Uterus (tissue), 4 donors: ENCODE measurements around the gene CITED4. TPM values are rescaled to one million over a fixed set of nuclear protein-coding genes. Genes with fewer than 3 reads are reported as not detected.

ENCODE experiments used
- DNase-seq, 2 donors: peaks; one replicate each; pipeline ENCODE4 v3.0.0-alpha.2; 2019 to 2020
- H3K27ac ChIP-seq, 2 donors: fragments of 200-600 bp; sonication (generic); 1 replicate in 1 of 2; 2 replicates in 1 of 2; pipeline ENCODE4 v1.5.1; 2016 to 2018
- H3K27me3 ChIP-seq, 2 donors: fragments of 200-600 bp; sonication (generic); one replicate each; pipeline ENCODE4 v1.5.1; 2018 to 2019; ENCODE audit warnings: control low read depth in 1 of 2
- H3K36me3 ChIP-seq, 2 donors: fragments of 200-600 bp; sonication (generic); one replicate each; pipeline ENCODE4 v1.5.1; 2019; ENCODE audit warnings: control low read depth in 1 of 2
- H3K4me1 ChIP-seq, 2 donors: fragments of 200-600 bp; sonication (generic); one replicate each; pipeline ENCODE4 v1.5.1; 2018 to 2019; ENCODE audit warnings: control low read depth in 1 of 2
- H3K4me3 ChIP-seq, 2 donors: fragments of 200-600 bp; sonication (generic); 1 replicate in 1 of 2; 2 replicates in 1 of 2; pipeline ENCODE4 v1.5.1; 2018 to 2019; ENCODE audit warnings: mild to moderate bottlenecking in 1 of 2
- H3K9me3 ChIP-seq, 2 donors: fragments of 200-600 bp; sonication (generic); one replicate each; pipeline ENCODE4 v1.5.1; 2019; ENCODE audit warnings: control low read depth in 1 of 2
- CTCF ChIP-seq, 4 experiments: fragments of 200-600 bp in 2 of 4; fragments of 450-650 bp in 2 of 4; sonication (generic) in 2 of 4; IDR thresholded peaks; one replicate each; pipeline ENCODE4 v1.5.1; 2016 to 2019; ENCODE audit warnings: antibody characterized with exemption in 4 of 4, mild to moderate bottlenecking in 2 of 4, moderate library complexity in 1 of 4
- POLR2A ChIP-seq, 2 donors: fragments of 450-650 bp; IDR thresholded peaks; one replicate each; pipeline ENCODE4 v1.6.1; 2016; ENCODE audit warnings: antibody characterized with exemption in 2 of 2, mild to moderate bottlenecking in 1 of 2, moderate library complexity in 1 of 2
- intact Hi-C: fragments of 100-400 bp; cut with DNase I; formaldehyde crosslinking; loops from one replicate; pipeline ENCODE4 v1.15.1; 2023; ENCODE audit warnings: low total_unique reads
- total RNA-seq, 4 donors: library from RNA; depleted of rRNA in 3 of 4; stranded (reverse); fragments of >200 nt in 3 of 4; gene quantifications; one replicate each; pipeline versions ENCODE4 v1.1.0 to v1.2.4, GENCODE V29; 2014 to 2023
- donor health status: DM: yes; HTN: yes; CAD: no.

Gene CITED4
- total RNA-seq, 4 donors from 2014 or later: 4.1 to 99.9 (median 19.9) TPM

DNA sequence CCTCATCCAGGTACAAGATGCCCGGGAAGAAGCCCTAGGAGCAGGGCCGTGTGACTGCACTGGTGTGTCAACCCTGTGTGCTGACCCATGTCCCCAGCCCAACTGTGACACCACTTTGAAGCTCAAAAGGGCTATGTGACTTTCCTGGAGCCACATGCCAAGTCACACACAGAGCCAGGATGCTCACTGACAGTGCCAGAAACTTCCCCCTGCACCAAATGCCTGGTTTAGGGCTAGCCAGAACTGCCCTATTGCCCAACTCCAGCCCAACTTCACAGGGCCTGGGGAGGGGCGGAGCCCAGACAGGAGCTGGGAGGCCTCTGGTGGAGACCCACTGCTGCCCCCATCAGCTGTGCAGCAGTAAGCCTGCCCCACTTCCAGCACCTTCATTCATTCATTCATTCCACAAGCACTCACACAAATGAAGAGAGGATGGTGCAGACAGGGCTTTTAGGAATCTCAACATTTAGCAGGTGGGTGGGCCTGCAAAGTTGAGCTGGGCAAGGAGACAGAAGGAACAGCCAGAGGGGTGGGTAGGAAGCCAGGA is 41.8 kb downstream of the CITED4 start:
- TF ChIP-seq CTCF (IDR thresholded peaks at IDR 0.05) (no peak), POLR2A (IDR thresholded peaks at IDR 0.05) (no peak)
- H3K36me3 ChIP-seq: no peaks in the 10 kb centered on the region
- no peaks in the 10 kb centered on the region for H3K27me3 ChIP-seq
- no peak for DNase-seq
- no peak overlapping the region for H3K27ac ChIP-seq
- no peaks in the 10 kb centered on the region for H3K9me3 ChIP-seq
- H3K4me1 ChIP-seq: peaks cover 0 to 6% of the 10 kb centered on the region in 2 donors
- intact Hi-C loops: no loop called here
- no peak overlapping the region for H3K4me3 ChIP-seq

- H3K4me3 ChIP-seq: no peak overlapping the region
- intact Hi-C loops: no loop called here
- TF ChIP-seq CTCF (IDR thresholded peaks at IDR 0.05): no peak
- no peak for TF ChIP-seq POLR2A (IDR thresholded peaks at IDR 0.05)
- no peak for DNase-seq
- no peaks in the 10 kb centered on the region for H3K27me3 ChIP-seq
- H3K27ac ChIP-seq: no peak overlapping the region
- no peaks in the 10 kb centered on the region for H3K36me3 ChIP-seq
- H3K4me1 ChIP-seq: peaks cover 0 to 6% of the 10 kb centered on the region in 2 donors
- no peaks in the 10 kb centered on the region for H3K9me3 ChIP-seq
Measured at GRCh38 chr1:40819101-40819500, 43.1 kb downstream of the CITED4 start.

- intact Hi-C loops: no loop called here
- H3K4me1 ChIP-seq: peaks cover 0 to 6% of the 10 kb centered on the region in 2 donors
- H3K27me3 ChIP-seq: no peaks in the 10 kb centered on the region
- H3K9me3 ChIP-seq: no peaks in the 10 kb centered on the region
- no peak for TF ChIP-seq CTCF (IDR thresholded peaks at IDR 0.05)
- no peak for TF ChIP-seq POLR2A (IDR thresholded peaks at IDR 0.05)
- DNase-seq: peak; percentile 36 to 37
- no peaks in the 10 kb centered on the region for H3K36me3 ChIP-seq
- H3K4me3 ChIP-seq: peak overlapping the region; percentile 1 to 21
- no peak overlapping the region for H3K27ac ChIP-seq
Measured at GRCh38 chr1:40818264-40818961, 43.8 kb downstream of the CITED4 start.

DNA sequence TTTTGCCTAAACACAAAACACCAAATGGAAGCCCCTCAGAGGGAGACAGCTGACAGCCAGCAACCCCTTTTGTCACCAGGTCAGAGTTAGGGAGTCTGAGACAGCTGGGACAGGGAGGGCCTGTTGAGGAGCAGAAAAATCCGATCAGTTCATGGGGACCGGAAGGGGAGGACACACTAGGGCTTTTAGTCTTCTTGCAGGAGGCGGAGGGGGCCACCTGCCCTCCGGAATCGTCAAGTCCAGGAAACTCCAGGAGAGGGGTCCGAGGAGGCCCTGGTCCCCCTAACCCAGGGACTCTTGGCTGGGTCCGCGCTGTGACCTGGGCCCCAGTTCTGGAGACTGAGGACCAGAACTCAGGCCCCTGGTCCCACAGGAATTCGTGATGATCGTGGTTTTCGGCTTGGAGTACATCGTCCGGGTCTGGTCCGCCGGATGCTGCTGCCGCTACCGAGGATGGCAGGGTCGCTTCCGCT is 44.3 kb downstream of the CITED4 start:
- H3K36me3 ChIP-seq: no peaks in the 10 kb centered on the region
- DNase-seq: no peak
- H3K27ac ChIP-seq: no peak overlapping the region
- no peak overlapping the region for H3K4me3 ChIP-seq
- H3K4me1 ChIP-seq: peaks cover 0 to 6% of the 10 kb centered on the region in 2 donors
- intact Hi-C loops: no loop called here
- H3K27me3 ChIP-seq: no peaks in the 10 kb centered on the region
- no peak for TF ChIP-seq POLR2A (IDR thresholded peaks at IDR 0.05)
- H3K9me3 ChIP-seq: no peaks in the 10 kb centered on the region

- no peak for DNase-seq
- Histone ChIP-seq H3K4me3 (no peak overlapping the region), H3K36me3 (no peaks in the 10 kb centered on the region), H3K9me3 (no peaks in the 10 kb centered on the region), H3K4me1 (peaks cover 0 to 6% of the 10 kb centered on the region in 2 donors), H3K27ac (no peak overlapping the region), H3K27me3 (no peaks in the 10 kb centered on the region)
- intact Hi-C loops: no loop called here
- TF ChIP-seq POLR2A (IDR thresholded peaks at IDR 0.05): no peak
- TF ChIP-seq CTCF (IDR thresholded peaks at IDR 0.05): no peak
Measured at GRCh38 chr1:40815420-40815819, 46.7 kb downstream of the CITED4 start.

Other genes starting within 250 kb of the CITED4 start
- gene RIMS3, start 196.7 kb downstream of the CITED4 start, total RNA-seq: 10 to 100 TPM in 1 of 4 donors, 1 to 10 TPM in 3; 1.8 to 14.0 (median 5.4) TPM
- gene NFYC, start 170.7 kb downstream of the CITED4 start, total RNA-seq: 10 to 100 TPM; 31.8 to 63.3 (median 44.0) TPM
- 10 to 100 TPM in 1 of 4 donors, 1 to 10 TPM in 2, not detected in 1; 2.7 to 13.4 (median 7.4) TPM for gene KCNQ4, start 78.6 kb downstream of the CITED4 start, total RNA-seq
- 10 to 100 TPM; 30.9 to 70.1 (median 51.3) TPM for gene CTPS1, start 117.3 kb upstream of the CITED4 start, total RNA-seq
- 10 to 100 TPM in 1 of 4 donors, 1 to 10 TPM in 1, under 1 TPM in 1, not detected in 1; 0.83 to 31.3 (median 1.6) TPM for gene SLFNL1, start 159.4 kb upstream of the CITED4 start, total RNA-seq